GM12878 (cell line): Measurements from ENCODE around the gene STYXL2. TPM values are rescaled to one million over a fixed set of nuclear protein-coding genes. Genes with fewer than 3 reads are reported as not detected.

Experiments
- ATAC-seq: fragments of 200-7000 bp; cut with Tn5 transposase; 3 replicates; pipeline ENCODE4 v1.9.1; 2020; ENCODE audit warnings: mild to moderate bottlenecking, moderate library complexity
- BruUV-seq: library from RNA; stranded (reverse); fragments of 400-500 nt; replicated peaks from 2 replicates; lab custom pipeline; 2021; lab: Mats Ljungman, UMichigan
- CTCF ChIA-PET: fragments of 300-600 bp; sonication (Branson Sonifier 250); formaldehyde crosslinking; extraction: SDS; loops from one replicate; lab custom pipeline; 2021; ENCODE audit warnings: inconsistent platforms; lab: Yijun Ruan, JAX
- POLR2A ChIA-PET: fragments of 350-600 bp; formaldehyde crosslinking; extraction: SDS; loops from one replicate; lab custom pipeline; 2021; ENCODE audit warnings: inconsistent platforms; lab: Charles Lee
- RAD21 ChIA-PET: fragments of 300-600 bp; sonication (Branson Sonifier 250); formaldehyde crosslinking; loops from one replicate; lab custom pipeline; 2023; ENCODE audit warnings: antibody characterized with exemption; ENCODE audit not compliant: unreplicated experiment; lab: Charles Lee
- SMC1A ChIA-PET: fragments of 300-600 bp; sonication (Branson Sonifier 250); formaldehyde crosslinking; loops from one replicate; lab custom pipeline; 2023; ENCODE audit not compliant: unreplicated experiment, uncharacterized antibody; lab: Charles Lee
- DNase-seq: peaks from one replicate; pipeline ENCODE4 v3.0.0-alpha.2; 2011; ENCODE audit warnings: low read depth, low spot score
- FAIRE-seq: peaks from 3 replicates; lab custom pipeline; 2011; peaks lifted over from hg19 to GRCh38; lab: Jason Lieb, UNC
- H2AFZ ChIP-seq: 2 replicates; pipeline ENCODE4 v1.6.0; 2011; ENCODE audit warnings: low read depth, low read length, control low read depth; ENCODE audit not compliant: control insufficient read depth
- H3K27ac ChIP-seq: 2 replicates; pipeline ENCODE4 v1.5.1; 2011; ENCODE audit warnings: control low read depth; ENCODE audit not compliant: control insufficient read depth, insufficient read depth
- H3K27me3 ChIP-seq, 2 experiments: replicated peaks in 1 of 2; 2 replicates each; pipeline versions ENCODE4 v1.6.0 to v1.6.1; 2011; ENCODE audit warnings: low read length in 1 of 2; ENCODE audit not compliant: control insufficient read depth in 2 of 2, insufficient read depth in 2 of 2
- H3K36me3 ChIP-seq, 2 experiments: 2 replicates each; pipeline ENCODE4 v1.5.1; 2011; ENCODE audit warnings: low read length in 1 of 2; ENCODE audit not compliant: control insufficient read depth in 2 of 2, insufficient read depth in 2 of 2
- H3K4me1 ChIP-seq: 2 replicates; pipeline ENCODE4 v1.6.1; 2011; ENCODE audit warnings: mild to moderate bottlenecking, low read length, moderate library complexity, mixed read lengths; ENCODE audit not compliant: control insufficient read depth, insufficient read depth
- H3K4me2 ChIP-seq: 2 replicates; pipeline ENCODE4 v1.6.0; 2011; ENCODE audit warnings: control low read depth; ENCODE audit not compliant: control insufficient read depth, insufficient read depth
- H3K4me3 ChIP-seq: fragments of 200-600 bp; sonication (generic); 2 replicates; pipeline ENCODE4 v1.5.1; 2016
- H3K79me2 ChIP-seq: 2 replicates; pipeline ENCODE4 v1.6.0; 2011; ENCODE audit warnings: low read length; ENCODE audit not compliant: control insufficient read depth, insufficient read depth
- H3K9ac ChIP-seq: 2 replicates; pipeline ENCODE4 v1.8.0; 2011; ENCODE audit warnings: low read length, control low read depth, mixed read lengths; ENCODE audit not compliant: control insufficient read depth, insufficient read depth
- H3K9me3 ChIP-seq: replicated peaks from 3 replicates; pipeline ENCODE4 v1.5.1; 2011; ENCODE audit warnings: mild to moderate bottlenecking, low read length; ENCODE audit not compliant: control insufficient read depth, insufficient read depth
- H4K20me1 ChIP-seq: 2 replicates; pipeline ENCODE4 v1.6.0; 2011; ENCODE audit not compliant: control insufficient read depth, insufficient read depth
- ATF7 ChIP-seq: fragments of 450-650 bp; IDR thresholded peaks from 2 replicates; pipeline ENCODE4 v1.6.1; 2016; ENCODE audit warnings: low read depth, mild to moderate bottlenecking
- CBX3 ChIP-seq: fragments of 200-600 bp; sonication (generic); IDR thresholded peaks from 2 replicates; pipeline ENCODE4 v1.6.1; 2016; ENCODE audit warnings: low read depth, borderline replicate concordance
- HCFC1 ChIP-seq: fragments of 150-350 bp; IDR thresholded peaks from 2 replicates; pipeline ENCODE4 v1.6.1; 2014; ENCODE audit warnings: low read length
- JUNB ChIP-seq: IDR thresholded peaks from 2 replicates; pipeline ENCODE4 v1.6.1; 2016; ENCODE audit warnings: antibody characterized with exemption, mild to moderate bottlenecking
- MYC ChIP-seq: IDR thresholded peaks from 2 replicates; pipeline ENCODE4 v1.6.1; 2011; ENCODE audit warnings: mild to moderate bottlenecking, low read length, moderate library complexity, inconsistent platforms; ENCODE audit not compliant: insufficient read depth, insufficient replicate concordance, insufficient read length, severe bottlenecking
- PAX5 ChIP-seq: IDR thresholded peaks from 2 replicates; pipeline ENCODE4 v1.6.1; 2011; ENCODE audit warnings: low read depth, low read length, borderline replicate concordance
- RBBP5 ChIP-seq: fragments of 200-600 bp; sonication (generic); conservative IDR thresholded peaks from 2 replicates; pipeline ENCODE4 v1.6.1; 2016
- ZNF274 ChIP-seq: IDR thresholded peaks from one replicate; pipeline ENCODE4 v1.8.0; 2011; ENCODE audit not compliant: insufficient read length, insufficient read depth
- ZSCAN29 ChIP-seq: fragments of 450-650 bp; IDR thresholded peaks from 2 replicates; pipeline ENCODE4 v1.6.1; 2017; ENCODE audit warnings: mild to moderate bottlenecking, moderate library complexity
- WGBS: methylation state at CpG from one replicate; pipeline ENCODE4 v1.1.6; 2016; ENCODE audit warnings: low lambda C conversion rate; ENCODE audit not compliant: insufficient replicate concordance, insufficient coverage; ENCODE audit errors: missing lambda C conversion rate; 5-methylcytosine and 5-hydroxymethylcytosine counted together
- in situ Hi-C: fragments of 300-500 bp; cut with MboI; formaldehyde crosslinking; loops from 9 replicates; pipeline ENCODE4 v1.14.3; 2018; ENCODE audit warnings: mixed read lengths
- intact Hi-C: fragments of 100-400 bp; cut with micrococcal nuclease; formaldehyde crosslinking; loops from one replicate; pipeline ENCODE4 v1.14.2; 2022; ENCODE audit not compliant: unreplicated experiment
- polyA plus RNA-seq, 11 experiments: library from polyadenylated mRNA; depleted of rRNA in 4 of 11; unstranded in 6 of 11; stranded (reverse) in 5 of 11; fragments of >200 nt; fragmentation: Nextera tagmentation in 4 of 11; fragmentation: Illumina TruSeq in 1 of 11; extraction: Ambion mirVana in 4 of 11; extraction: Trizol in 1 of 11; gene quantifications; 1 replicate in 1 of 11; 2 replicates in 10 of 11; pipeline versions ENCODE4 v1.2.1 to v1.2.3, GENCODE V29; 2011 to 2016; ENCODE audit warnings: inconsistent platforms in 2 of 11, missing spikeins in 2 of 11, low read depth in 1 of 11
- total RNA-seq, 4 experiments: library from RNA; depleted of rRNA in 3 of 4; stranded (reverse); fragments of >200 nt in 3 of 4; fragmentation: Illumina TruSeq in 1 of 4; extraction: Trizol in 1 of 4; gene quantifications; 2 replicates each; pipeline versions ENCODE4 v1.2.1 to v1.2.3, GENCODE V29; 2013 to 2021
- TF ChIP-seq, protein P1 (sequence below): fragments of 450-650 bp; IDR thresholded peaks from 2 replicates; pipeline ENCODE4 v1.6.1; 2016; ENCODE audit warnings: mild to moderate bottlenecking, moderate library complexity, borderline replicate concordance
- TF ChIP-seq, protein P2 (sequence below): fragments of 450-650 bp; IDR thresholded peaks from 2 replicates; pipeline ENCODE4 v1.6.1; 2016; ENCODE audit warnings: mild to moderate bottlenecking
- TF ChIP-seq, protein P3 (sequence below): IDR thresholded peaks from 2 replicates; pipeline ENCODE4 v1.6.1; 2012; ENCODE audit warnings: low read depth, low read length, improper control_type of control experiment
- TF ChIP-seq, protein P4 (sequence below): fragments of 450-650 bp; IDR thresholded peaks from 2 replicates; pipeline ENCODE4 v1.6.1; 2017; ENCODE audit warnings: mild to moderate bottlenecking, moderate library complexity

The STYXL2 gene
- total and polyA plus RNA-seq, 10 of the 15 experiments (the other 5 are each of a cell fraction or from before 2014, with no cell fraction given): under 0.01 to 0.08 (median 0.03) TPM; not detected in 7

DNA sequence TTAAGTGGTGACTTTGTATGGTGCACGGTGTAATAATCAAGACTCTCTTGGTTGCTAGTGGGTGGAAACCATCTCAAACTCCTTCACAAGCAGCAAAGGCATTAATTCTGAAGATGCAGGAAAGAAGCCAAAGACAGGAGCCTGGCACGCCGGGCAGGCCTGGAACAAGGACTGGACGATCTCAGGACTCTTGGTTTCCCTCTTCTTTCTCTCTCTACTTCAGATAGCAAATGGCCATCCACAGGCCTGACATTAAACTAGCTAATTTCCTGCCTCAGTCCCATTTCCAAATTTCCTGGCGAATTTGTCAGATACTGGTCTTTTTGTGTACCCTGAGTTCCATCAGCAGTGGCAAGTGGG, 28.2 kb downstream of the STYXL2 start:
- Histone ChIP-seq H3K27ac (no peak overlapping the region), H4K20me1 (no peaks in the 10 kb centered on the region), H3K79me2 (no peaks in the 10 kb centered on the region), H3K36me3 (no peaks in the 10 kb centered on the region), H2AFZ (no peak overlapping the region), H3K9me3 (no peaks in the 10 kb centered on the region), H3K4me2 (no peak overlapping the region), H3K27me3 (peaks cover 0 to 2% of the 10 kb centered on the region in 2 experiments; a peak in 1 of 4 replicates), H3K9ac (no peak overlapping the region), H3K4me1 (no peaks in the 10 kb centered on the region), H3K4me3 (no peak overlapping the region)
- BruUV-seq: no TSS peak
- ChIA-PET SMC1A (interaction anchor here (0.6 to 1.0 kb wide), 3 partner anchors 18 to 98 kb away, joined by 3 read pairs; no protein-coding TSS in a partner anchor), POLR2A (no interaction called here), RAD21 (interaction anchor here (0.6 kb wide), 1 partner anchor 17 kb away, joined by 5 read pairs; no protein-coding TSS in a partner anchor), CTCF (interaction anchor here (0.5 to 1.8 kb wide), 3 partner anchors 58 to 1300 kb away, joined by 3 to 5 read pairs (median 4); no protein-coding TSS in a partner anchor)
- intact Hi-C loops: loop anchor here (5.0 to 10.0 kb wide), 2 partner anchors 210 to 323 kb away; no protein-coding TSS in a partner anchor
- 62% methylated on average over 5 of the region's 5 CpGs for WGBS
- in situ Hi-C loops: loop anchor here (5.0 kb wide), 1 partner anchor 55 kb away; no protein-coding TSS in a partner anchor
- no peak for ATAC-seq
- DNase-seq: no peak
- no peak for FAIRE-seq
- TF ChIP-seq, protein P1, sequence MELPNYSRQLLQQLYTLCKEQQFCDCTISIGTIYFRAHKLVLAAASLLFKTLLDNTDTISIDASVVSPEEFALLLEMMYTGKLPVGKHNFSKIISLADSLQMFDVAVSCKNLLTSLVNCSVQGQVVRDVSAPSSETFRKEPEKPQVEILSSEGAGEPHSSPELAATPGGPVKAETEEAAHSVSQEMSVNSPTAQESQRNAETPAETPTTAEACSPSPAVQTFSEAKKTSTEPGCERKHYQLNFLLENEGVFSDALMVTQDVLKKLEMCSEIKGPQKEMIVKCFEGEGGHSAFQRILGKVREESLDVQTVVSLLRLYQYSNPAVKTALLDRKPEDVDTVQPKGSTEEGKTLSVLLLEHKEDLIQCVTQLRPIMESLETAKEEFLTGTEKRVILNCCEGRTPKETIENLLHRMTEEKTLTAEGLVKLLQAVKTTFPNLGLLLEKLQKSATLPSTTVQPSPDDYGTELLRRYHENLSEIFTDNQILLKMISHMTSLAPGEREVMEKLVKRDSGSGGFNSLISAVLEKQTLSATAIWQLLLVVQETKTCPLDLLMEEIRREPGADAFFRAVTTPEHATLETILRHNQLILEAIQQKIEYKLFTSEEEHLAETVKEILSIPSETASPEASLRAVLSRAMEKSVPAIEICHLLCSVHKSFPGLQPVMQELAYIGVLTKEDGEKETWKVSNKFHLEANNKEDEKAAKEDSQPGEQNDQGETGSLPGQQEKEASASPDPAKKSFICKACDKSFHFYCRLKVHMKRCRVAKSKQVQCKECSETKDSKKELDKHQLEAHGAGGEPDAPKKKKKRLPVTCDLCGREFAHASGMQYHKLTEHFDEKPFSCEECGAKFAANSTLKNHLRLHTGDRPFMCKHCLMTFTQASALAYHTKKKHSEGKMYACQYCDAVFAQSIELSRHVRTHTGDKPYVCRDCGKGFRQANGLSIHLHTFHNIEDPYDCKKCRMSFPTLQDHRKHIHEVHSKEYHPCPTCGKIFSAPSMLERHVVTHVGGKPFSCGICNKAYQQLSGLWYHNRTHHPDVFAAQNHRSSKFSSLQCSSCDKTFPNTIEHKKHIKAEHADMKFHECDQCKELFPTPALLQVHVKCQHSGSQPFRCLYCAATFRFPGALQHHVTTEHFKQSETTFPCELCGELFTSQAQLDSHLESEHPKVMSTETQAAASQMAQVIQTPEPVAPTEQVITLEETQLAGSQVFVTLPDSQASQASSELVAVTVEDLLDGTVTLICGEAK: no peak
- TF ChIP-seq PAX5 (no peak), RBBP5 (no peak), MYC (no peak), ZSCAN29 (no peak), ZNF274 (no peak), ATF7 (no peak), CBX3 (no peak), JUNB (no peak), HCFC1 (no peak)
- TF ChIP-seq, protein P2, sequence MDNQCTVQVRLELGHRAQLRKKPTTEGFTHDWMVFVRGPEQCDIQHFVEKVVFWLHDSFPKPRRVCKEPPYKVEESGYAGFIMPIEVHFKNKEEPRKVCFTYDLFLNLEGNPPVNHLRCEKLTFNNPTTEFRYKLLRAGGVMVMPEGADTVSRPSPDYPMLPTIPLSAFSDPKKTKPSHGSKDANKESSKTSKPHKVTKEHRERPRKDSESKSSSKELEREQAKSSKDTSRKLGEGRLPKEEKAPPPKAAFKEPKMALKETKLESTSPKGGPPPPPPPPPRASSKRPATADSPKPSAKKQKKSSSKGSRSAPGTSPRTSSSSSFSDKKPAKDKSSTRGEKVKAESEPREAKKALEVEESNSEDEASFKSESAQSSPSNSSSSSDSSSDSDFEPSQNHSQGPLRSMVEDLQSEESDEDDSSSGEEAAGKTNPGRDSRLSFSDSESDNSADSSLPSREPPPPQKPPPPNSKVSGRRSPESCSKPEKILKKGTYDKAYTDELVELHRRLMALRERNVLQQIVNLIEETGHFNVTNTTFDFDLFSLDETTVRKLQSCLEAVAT: no peak
- TF ChIP-seq, protein P3, sequence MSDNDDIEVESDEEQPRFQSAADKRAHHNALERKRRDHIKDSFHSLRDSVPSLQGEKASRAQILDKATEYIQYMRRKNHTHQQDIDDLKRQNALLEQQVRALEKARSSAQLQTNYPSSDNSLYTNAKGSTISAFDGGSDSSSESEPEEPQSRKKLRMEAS: no peak
- TF ChIP-seq, protein P4, sequence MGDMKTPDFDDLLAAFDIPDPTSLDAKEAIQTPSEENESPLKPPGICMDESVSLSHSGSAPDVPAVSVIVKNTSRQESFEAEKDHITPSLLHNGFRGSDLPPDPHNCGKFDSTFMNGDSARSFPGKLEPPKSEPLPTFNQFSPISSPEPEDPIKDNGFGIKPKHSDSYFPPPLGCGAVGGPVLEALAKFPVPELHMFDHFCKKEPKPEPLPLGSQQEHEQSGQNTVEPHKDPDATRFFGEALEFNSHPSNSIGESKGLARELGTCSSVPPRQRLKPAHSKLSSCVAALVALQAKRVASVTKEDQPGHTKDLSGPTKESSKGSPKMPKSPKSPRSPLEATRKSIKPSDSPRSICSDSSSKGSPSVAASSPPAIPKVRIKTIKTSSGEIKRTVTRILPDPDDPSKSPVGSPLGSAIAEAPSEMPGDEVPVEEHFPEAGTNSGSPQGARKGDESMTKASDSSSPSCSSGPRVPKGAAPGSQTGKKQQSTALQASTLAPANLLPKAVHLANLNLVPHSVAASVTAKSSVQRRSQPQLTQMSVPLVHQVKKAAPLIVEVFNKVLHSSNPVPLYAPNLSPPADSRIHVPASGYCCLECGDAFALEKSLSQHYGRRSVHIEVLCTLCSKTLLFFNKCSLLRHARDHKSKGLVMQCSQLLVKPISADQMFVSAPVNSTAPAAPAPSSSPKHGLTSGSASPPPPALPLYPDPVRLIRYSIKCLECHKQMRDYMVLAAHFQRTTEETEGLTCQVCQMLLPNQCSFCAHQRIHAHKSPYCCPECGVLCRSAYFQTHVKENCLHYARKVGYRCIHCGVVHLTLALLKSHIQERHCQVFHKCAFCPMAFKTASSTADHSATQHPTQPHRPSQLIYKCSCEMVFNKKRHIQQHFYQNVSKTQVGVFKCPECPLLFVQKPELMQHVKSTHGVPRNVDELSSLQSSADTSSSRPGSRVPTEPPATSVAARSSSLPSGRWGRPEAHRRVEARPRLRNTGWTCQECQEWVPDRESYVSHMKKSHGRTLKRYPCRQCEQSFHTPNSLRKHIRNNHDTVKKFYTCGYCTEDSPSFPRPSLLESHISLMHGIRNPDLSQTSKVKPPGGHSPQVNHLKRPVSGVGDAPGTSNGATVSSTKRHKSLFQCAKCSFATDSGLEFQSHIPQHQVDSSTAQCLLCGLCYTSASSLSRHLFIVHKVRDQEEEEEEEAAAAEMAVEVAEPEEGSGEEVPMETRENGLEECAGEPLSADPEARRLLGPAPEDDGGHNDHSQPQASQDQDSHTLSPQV: no peak
